Measurements from ENCODE around the gene PPP1CA.

PPP1CA gene

DNA sequence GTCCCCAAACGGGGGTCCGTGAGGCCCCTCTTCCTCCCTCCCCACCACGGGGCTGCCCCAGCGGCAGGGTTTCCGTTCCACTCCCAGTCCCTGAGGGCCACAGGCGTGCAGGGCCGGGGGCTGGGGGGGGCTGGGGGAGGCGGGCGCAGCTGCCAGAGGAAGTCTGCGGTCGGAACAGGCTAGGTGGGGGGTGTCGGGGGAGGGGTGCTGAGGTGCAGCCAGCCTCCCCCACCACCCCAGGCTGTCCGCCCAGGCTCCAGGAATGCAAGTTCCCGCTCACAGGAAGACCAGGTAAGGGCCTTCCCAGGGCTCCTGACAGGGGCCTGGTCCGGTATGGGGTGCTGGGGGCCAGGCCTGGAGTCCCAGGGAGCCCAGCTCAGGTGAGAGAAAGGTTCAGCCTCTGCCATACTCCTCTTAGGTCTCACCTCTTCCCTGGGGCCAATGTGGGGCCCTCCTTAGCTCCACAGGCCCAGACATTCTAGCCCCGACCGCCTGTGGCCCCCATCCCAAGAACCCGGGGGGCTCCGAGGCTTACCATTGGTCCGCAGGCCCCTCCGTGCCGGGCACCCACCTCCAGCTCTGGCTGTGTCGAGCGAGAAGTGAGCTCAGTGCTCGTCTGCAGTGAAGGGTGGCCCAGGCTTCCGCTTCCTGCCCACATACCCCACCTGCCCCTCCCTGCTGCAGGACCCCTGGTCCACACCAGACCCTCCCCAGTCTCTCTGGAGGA lies 35.6 kb upstream of the PPP1CA start, which contains the start of gene PTPRCAP:
Gene PTPRCAP, minus strand, starts transcription at position 601 of the 727 bp plus-strand sequence. Its CDS starts 63 bp downstream, at position 538.
- TF ChIP-seq, protein P1, sequence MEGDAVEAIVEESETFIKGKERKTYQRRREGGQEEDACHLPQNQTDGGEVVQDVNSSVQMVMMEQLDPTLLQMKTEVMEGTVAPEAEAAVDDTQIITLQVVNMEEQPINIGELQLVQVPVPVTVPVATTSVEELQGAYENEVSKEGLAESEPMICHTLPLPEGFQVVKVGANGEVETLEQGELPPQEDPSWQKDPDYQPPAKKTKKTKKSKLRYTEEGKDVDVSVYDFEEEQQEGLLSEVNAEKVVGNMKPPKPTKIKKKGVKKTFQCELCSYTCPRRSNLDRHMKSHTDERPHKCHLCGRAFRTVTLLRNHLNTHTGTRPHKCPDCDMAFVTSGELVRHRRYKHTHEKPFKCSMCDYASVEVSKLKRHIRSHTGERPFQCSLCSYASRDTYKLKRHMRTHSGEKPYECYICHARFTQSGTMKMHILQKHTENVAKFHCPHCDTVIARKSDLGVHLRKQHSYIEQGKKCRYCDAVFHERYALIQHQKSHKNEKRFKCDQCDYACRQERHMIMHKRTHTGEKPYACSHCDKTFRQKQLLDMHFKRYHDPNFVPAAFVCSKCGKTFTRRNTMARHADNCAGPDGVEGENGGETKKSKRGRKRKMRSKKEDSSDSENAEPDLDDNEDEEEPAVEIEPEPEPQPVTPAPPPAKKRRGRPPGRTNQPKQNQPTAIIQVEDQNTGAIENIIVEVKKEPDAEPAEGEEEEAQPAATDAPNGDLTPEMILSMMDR (conservative IDR thresholded peaks at IDR 0.05; ENCODE audit: low read depth, low read length), result no peak
- DNase-seq (ENCODE audit: low read depth), result no peak
- H3K4me3 ChIP-seq (ENCODE audit: low read length), result no peak within 1 kb of the TSS

DNA sequence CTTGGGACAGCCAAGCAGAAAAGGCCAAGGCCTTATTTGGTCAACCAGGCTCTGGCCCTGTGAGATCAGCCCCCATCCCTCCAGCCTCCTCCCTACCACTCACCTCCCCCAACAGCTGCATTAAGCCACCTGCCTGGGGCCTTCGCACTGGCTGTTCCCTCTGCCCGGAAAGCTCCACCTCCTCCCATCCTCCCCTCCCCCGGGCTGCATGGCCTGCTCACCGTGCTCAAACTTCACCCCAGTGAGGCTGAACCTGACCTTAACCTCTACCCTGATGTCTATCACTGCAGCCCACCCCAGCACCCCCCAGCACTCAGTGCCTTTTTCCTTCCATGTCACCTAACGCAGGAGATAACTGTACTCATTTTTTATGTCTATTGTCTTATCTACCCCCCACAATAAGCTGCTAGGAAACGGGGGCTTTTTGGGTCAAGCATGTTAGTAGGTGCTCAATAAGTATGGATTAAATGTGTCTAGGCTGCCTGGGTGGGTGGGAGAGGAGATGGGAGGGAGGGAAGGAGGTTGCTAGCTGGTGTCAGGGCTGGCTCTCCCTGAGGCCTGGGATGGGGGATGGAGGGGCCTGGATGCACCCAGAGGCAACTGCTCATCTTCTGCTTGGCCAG lies 34.9 kb upstream of the PPP1CA start:
- TF ChIP-seq, protein P1 (conservative IDR thresholded peaks at IDR 0.05; ENCODE audit: low read depth, low read length), result no peak
- no peak overlapping the region for H3K4me3 ChIP-seq (ENCODE audit: low read length)
- no peak for DNase-seq (ENCODE audit: low read depth)

DNA sequence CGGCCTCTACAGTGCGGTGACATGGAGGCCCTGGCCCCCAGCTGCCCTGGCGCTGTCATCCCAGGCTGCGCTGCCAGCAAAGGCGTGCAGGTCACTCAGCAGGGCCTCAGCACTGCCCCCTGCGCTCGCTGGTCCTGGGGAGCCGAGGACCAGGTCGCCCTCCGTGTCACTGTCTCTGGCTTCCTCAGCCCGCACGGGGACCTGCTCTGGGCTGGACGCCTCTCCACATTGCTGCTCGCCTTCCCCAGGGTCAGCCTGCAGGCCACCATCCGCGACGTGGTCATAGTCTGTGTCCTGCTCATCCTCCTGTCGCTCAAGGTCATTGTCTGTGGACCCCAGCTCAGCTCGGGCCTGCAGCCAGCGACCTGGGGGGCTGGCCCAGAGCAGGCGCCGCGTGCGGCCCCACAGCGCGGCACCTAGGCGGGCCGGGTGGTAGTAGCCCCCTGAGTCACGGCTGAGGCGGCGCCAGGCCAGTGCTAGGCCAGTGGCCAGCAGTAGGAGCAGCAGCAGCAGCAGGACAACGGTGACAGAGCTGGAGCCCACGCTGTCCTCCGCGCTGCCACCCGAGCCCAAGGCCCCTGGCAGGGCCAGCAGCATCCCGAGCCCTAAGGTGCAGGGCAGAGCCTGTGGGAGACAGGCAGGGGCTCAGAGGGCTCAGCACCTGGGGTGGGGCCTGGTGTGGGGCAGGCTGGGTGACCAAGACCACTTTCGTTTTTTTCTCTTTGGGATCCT lies 34.2 kb upstream of the PPP1CA start:
- no peak for DNase-seq (ENCODE audit: low read depth)
- TF ChIP-seq, protein P1 (conservative IDR thresholded peaks at IDR 0.05; ENCODE audit: low read depth, low read length), result no peak
- H3K4me3 ChIP-seq (ENCODE audit: low read length), result no peak overlapping the region

DNA sequence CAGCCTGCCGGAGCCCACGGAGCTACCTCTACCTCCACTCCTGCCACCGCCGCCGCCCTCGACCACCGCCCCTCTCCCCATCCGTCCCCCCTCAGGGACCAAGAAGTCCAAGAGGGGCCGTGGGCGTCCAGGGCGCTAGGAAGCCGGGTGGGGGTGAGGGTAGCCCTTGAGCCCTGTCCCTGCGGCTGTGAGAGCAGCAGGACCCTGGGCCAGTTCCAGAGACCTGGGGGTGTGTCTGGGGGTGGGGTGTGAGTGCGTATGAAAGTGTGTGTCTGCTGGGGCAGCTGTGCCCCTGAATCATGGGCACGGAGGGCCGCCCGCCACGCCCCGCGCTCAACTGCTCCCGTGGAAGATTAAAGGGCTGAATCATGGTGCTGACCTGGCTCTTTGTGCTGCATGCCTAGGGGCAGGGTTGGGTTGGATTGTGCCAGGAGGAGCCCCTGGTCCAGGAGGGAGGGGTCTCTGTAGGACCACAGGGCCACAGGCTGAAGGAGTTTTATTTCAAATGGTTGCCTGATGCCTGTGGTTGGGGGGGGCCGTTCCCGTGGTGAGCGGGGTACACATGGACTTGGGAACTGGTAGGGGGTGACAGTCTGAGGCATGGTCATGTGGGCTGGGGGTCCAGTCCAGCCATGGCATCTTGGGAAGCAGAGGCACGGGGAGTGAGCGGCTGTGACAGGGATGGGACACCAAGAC lies 33.5 kb upstream of the PPP1CA start:
- TF ChIP-seq, protein P1 (conservative IDR thresholded peaks at IDR 0.05; ENCODE audit: low read depth, low read length), result no peak
- DNase-seq (ENCODE audit: low read depth), result no peak
- H3K4me3 ChIP-seq (ENCODE audit: low read length), result no peak overlapping the region

DNA sequence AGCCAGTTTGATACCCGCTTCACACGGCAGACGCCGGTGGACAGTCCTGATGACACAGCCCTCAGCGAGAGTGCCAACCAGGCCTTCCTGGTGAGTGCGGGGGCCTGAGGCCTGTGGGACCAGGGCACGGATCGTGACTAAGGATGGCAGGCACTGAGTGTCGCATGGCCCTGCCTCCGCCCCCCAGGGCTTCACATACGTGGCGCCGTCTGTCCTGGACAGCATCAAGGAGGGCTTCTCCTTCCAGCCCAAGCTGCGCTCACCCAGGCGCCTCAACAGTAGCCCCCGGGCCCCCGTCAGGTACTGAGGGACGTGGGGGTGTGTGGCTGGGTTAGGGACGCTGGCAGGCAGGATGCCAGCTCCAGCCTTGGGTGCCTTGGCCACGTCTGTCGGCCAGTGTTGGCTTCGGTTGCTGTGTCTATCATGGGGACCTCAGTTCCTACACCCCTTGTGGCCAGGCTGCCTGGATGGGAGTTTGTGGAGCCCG lies 32.8 kb upstream of the PPP1CA start:
- no peak overlapping the region for H3K4me3 ChIP-seq (ENCODE audit: low read length)
- no peak for DNase-seq (ENCODE audit: low read depth)
- TF ChIP-seq, protein P1 (conservative IDR thresholded peaks at IDR 0.05; ENCODE audit: low read depth, low read length), result no peak

DNA sequence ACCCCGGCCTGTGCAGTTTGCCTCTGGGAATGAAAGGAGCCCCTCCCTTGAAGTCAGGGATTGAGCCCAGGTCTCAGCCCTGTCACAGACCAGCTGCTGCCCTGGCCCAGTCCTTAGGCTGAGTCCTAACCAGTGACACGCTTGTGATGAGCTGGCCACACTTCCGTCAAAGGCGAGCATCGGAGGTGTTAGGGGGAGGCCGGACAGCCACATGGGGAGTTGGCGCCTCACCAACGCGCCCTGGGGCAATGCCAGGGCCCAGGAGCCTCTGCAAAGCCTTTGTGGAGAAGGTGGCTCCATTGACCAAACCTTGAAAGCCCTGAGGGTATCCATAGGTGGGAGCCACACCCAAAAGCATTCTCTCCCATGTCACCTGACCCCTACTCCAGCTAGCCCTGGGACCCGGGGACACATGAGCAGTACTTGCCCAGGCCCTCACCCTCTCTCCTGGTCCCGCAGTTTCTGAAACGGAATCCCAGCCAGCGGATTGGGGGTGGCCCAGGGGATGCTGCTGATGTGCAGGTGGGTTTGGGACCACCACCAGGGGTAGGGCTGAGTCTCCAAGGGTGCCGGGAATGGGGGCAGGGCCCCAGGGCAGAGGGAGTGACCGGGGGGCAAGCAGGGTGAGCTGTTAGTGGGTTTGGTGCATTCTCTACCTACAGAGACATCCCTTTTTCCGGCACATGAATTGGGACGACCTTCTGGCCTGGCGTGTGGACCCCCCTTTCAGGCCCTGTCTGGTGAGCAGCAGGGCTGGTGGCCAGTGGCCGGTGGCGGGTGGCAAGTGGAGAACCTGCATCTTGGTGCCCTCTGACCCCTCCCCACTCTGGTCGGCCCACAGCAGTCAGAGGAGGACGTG lies 32.1 kb upstream of the PPP1CA start:
- H3K4me3 ChIP-seq (ENCODE audit: low read length), result no peak overlapping the region
- TF ChIP-seq, protein P1 (conservative IDR thresholded peaks at IDR 0.05; ENCODE audit: low read depth, low read length), result no peak
- no peak for DNase-seq (ENCODE audit: low read depth)
